Stimulated activated CD8-positive, alpha-beta memory T cell treated with anti-CD3 and anti-CD28 coated beads, Interleukin-2, amount 100 ng/mL, for 1 hour (primary cell): ENCODE results near the gene TOMM20.

Source experiments
- DNase-seq, 2 donors: peaks; one replicate each; pipeline ENCODE4 v3.0.0-alpha.2; 2020; ENCODE audit warnings: low read depth in 2 of 2

TOMM20 gene

GRCh38 chr1:235067396-235068157 is 61.1 kb downstream of the TOMM20 start:
- no peak for DNase-seq

GRCh38 chr1:235063068-235063765 is 65.4 kb downstream of the TOMM20 start:
- no peak for DNase-seq

GRCh38 chr1:235060607-235061470 is 67.8 kb downstream of the TOMM20 start:
- DNase-seq, result no peak
